ENCODE measurements around the gene FAM9C. TPM values are rescaled to one million over a fixed set of nuclear protein-coding genes. Genes with fewer than 3 reads are reported as not detected.
A peak's percentile ranks its signal among the peaks of the same experiment; 100 is the strongest.

FAM9C gene
- polyA plus RNA-seq, 1 donor (not counting 4 experiments of a cell fraction or from before 2014, with no cell fraction given) = not detected

- peaks cover 17% of the 10 kb centered on the region for H3K4me1 ChIP-seq (ENCODE audit: control insufficient read depth, extremely low read depth, insufficient read depth, low read length)
- H3K4me3 ChIP-seq (ENCODE audit: control insufficient read depth in 2 of 3, extremely low read depth in 1 of 3, insufficient read depth in 2 of 3, low read depth in 1 of 3, low read length in 3 of 3) = no peak overlapping the region
- no peak overlapping the region for H2AFZ ChIP-seq (ENCODE audit: control insufficient read depth, low read length)
- H3K4me2 ChIP-seq (ENCODE audit: control insufficient read depth, extremely low read depth, insufficient read depth, low read depth, low read length) = peak overlapping the region; percentile 61
- no peak for DNase-seq (ENCODE audit: low read depth, low spot score)
- no peaks in the 10 kb centered on the region for H3K36me3 ChIP-seq (ENCODE audit: control insufficient read depth in 2 of 2, extremely low read depth in 1 of 2, insufficient read depth in 2 of 2, low read length in 2 of 2)
- no peaks in the 10 kb centered on the region for H3K9me1 ChIP-seq (ENCODE audit: control insufficient read depth, extremely low read depth, insufficient read depth, low read length)
- no peaks in the 10 kb centered on the region for H3K27me3 ChIP-seq (ENCODE audit: control insufficient read depth, extremely low read depth, insufficient read depth, low read length)
- H3K9me3 ChIP-seq (ENCODE audit: control insufficient read depth, low read depth, low read length) = no peaks in the 10 kb centered on the region
- dilution Hi-C loops (cut with MboI; ENCODE audit: extremely low pct_ligation_motif_present, low sequenced_read_pairs) = no loop called here
- FAIRE-seq = no peak
- H3K27ac ChIP-seq (ENCODE audit: control insufficient read depth, insufficient read depth, low read length) = no peak overlapping the region
- no peaks in the 10 kb centered on the region for H4K20me1 ChIP-seq (ENCODE audit: control insufficient read depth, extremely low read depth, insufficient read depth, low read length)
- no peaks in the 10 kb centered on the region for H3K79me2 ChIP-seq (ENCODE audit: control insufficient read depth, insufficient read depth, low read length)
- TF ChIP-seq CTCF (optimal IDR thresholded peaks at IDR 0.05 in 1 of 3, IDR thresholded peaks at IDR 0.05 in 1 of 3, conservative IDR thresholded peaks at IDR 0.05 in 1 of 3; ENCODE audit: extremely low read depth in 1 of 3, insufficient read depth in 2 of 3, low read length in 3 of 3) (no peak), EZH2 (IDR thresholded peaks at IDR 0.05; ENCODE audit: low read length) (no peak)
- no peak overlapping the region for H3K9ac ChIP-seq (ENCODE audit: control insufficient read depth, extremely low read depth, insufficient read depth, low read length)
These were observed 14.3 kb downstream of the FAM9C start for GRCh38 chrX:13029887-13030771.

GRCh38 chrX:13029637-13029886 is 14.9 kb downstream of the FAM9C start:
- TF ChIP-seq EZH2 (IDR thresholded peaks at IDR 0.05; ENCODE audit: low read length) (no peak), CTCF (optimal IDR thresholded peaks at IDR 0.05 in 1 of 3, IDR thresholded peaks at IDR 0.05 in 1 of 3, conservative IDR thresholded peaks at IDR 0.05 in 1 of 3; ENCODE audit: extremely low read depth in 1 of 3, insufficient read depth in 2 of 3, low read length in 3 of 3) (no peak)
- no peak for FAIRE-seq
- Histone ChIP-seq H3K27ac (ENCODE audit: control insufficient read depth, insufficient read depth, low read length) (peak overlapping the region; percentile 39), H4K20me1 (ENCODE audit: control insufficient read depth, extremely low read depth, insufficient read depth, low read length) (no peaks in the 10 kb centered on the region), H3K9ac (ENCODE audit: control insufficient read depth, extremely low read depth, insufficient read depth, low read length) (peak overlapping the region; percentile 33), H3K4me2 (ENCODE audit: control insufficient read depth, extremely low read depth, insufficient read depth, low read depth, low read length) (peak overlapping the region; percentile 61), H3K9me3 (ENCODE audit: control insufficient read depth, low read depth, low read length) (no peaks in the 10 kb centered on the region), H3K4me1 (ENCODE audit: control insufficient read depth, extremely low read depth, insufficient read depth, low read length) (peaks cover 17% of the 10 kb centered on the region), H3K36me3 (ENCODE audit: control insufficient read depth in 2 of 2, extremely low read depth in 1 of 2, insufficient read depth in 2 of 2, low read length in 2 of 2) (no peaks in the 10 kb centered on the region), H3K27me3 (ENCODE audit: control insufficient read depth, extremely low read depth, insufficient read depth, low read length) (no peaks in the 10 kb centered on the region), H2AFZ (ENCODE audit: control insufficient read depth, low read length) (peak overlapping the region; percentile 55), H3K4me3 (ENCODE audit: control insufficient read depth in 2 of 3, extremely low read depth in 1 of 3, insufficient read depth in 2 of 3, low read depth in 1 of 3, low read length in 3 of 3) (no peak overlapping the region), H3K9me1 (ENCODE audit: control insufficient read depth, extremely low read depth, insufficient read depth, low read length) (no peaks in the 10 kb centered on the region), H3K79me2 (ENCODE audit: control insufficient read depth, insufficient read depth, low read length) (no peaks in the 10 kb centered on the region)
- DNase-seq (ENCODE audit: low read depth, low spot score) = no peak
- dilution Hi-C loops (cut with MboI; ENCODE audit: extremely low pct_ligation_motif_present, low sequenced_read_pairs) = no loop called here
